GM12891 (cell line): ENCODE data around the gene STXBP2.

Experiments
- POLR2A ChIP-seq: IDR thresholded peaks from 2 replicates; pipeline ENCODE4 v1.6.1; 2011; ENCODE audit warnings: low read depth, low read length, control low read depth
- POLR2AphosphoS5 ChIP-seq: IDR thresholded peaks from 2 replicates; pipeline ENCODE4 v1.6.1; 2011; ENCODE audit warnings: low read depth, low read length, control low read depth
- TAF1 ChIP-seq: IDR thresholded peaks from 2 replicates; pipeline ENCODE4 v1.6.1; 2011; ENCODE audit warnings: low read depth, low read length, control low read depth

GRCh38 chr19:7655581-7655980 is 18.7 kb downstream of the STXBP2 start:
- TF ChIP-seq POLR2A (no peak), TAF1 (no peak), POLR2AphosphoS5 (no peak)
